GM23338 (cell line): ENCODE measurements around the gene TNC.

ENCODE experiments used
- CREB1 ChIP-seq: fragments of 250-450 bp; sonication (Bioruptor Pico); IDR thresholded peaks from 2 replicates; pipeline ENCODE4 v1.5.0; 2020; ENCODE audit warnings: low read depth, mild to moderate bottlenecking, moderate library complexity
- EZH2 ChIP-seq: fragments of 200-600 bp; sonication (generic); IDR thresholded peaks from one replicate; pipeline ENCODE4 v1.8.0; 2017; ENCODE audit warnings: antibody characterized with exemption, mild to moderate bottlenecking, low read depth; ENCODE audit not compliant: unreplicated experiment
- POLR2AphosphoS5 ChIP-seq: IDR thresholded peaks from 2 replicates; pipeline ENCODE4 v1.6.1; 2016; ENCODE audit warnings: antibody characterized with exemption, low read depth
- REST ChIP-seq: IDR thresholded peaks from one replicate; pipeline ENCODE4 v1.6.1; 2018; ENCODE audit warnings: antibody characterized with exemption; ENCODE audit not compliant: unreplicated experiment
- ZNF331 ChIP-seq: fragments of 250-450 bp; sonication (Bioruptor Pico); IDR thresholded peaks from 2 replicates; pipeline ENCODE4 v1.5.0; 2020; ENCODE audit warnings: low read depth, mild to moderate bottlenecking, moderate library complexity
- TF ChIP-seq, protein P1 (sequence below), 2 experiments: fragments of 200-600 bp in 1 of 2; sonication (generic) in 1 of 2; conservative IDR thresholded peaks; 2 replicates each; pipeline versions ENCODE4 v1.5.1 to v1.6.1; 2016 to 2017; ENCODE audit warnings: antibody characterized with exemption in 2 of 2, low read depth in 2 of 2, mild to moderate bottlenecking in 2 of 2, moderate library complexity in 1 of 2

GRCh38 chr9:115106642-115107041 lies 11.3 kb downstream of the TNC start:
- TF ChIP-seq CREB1 (no peak), POLR2AphosphoS5 (no peak), ZNF331 (CRISPR knock-in tag) (no peak), EZH2 (no peak), REST (no peak)
- TF ChIP-seq, protein P1, sequence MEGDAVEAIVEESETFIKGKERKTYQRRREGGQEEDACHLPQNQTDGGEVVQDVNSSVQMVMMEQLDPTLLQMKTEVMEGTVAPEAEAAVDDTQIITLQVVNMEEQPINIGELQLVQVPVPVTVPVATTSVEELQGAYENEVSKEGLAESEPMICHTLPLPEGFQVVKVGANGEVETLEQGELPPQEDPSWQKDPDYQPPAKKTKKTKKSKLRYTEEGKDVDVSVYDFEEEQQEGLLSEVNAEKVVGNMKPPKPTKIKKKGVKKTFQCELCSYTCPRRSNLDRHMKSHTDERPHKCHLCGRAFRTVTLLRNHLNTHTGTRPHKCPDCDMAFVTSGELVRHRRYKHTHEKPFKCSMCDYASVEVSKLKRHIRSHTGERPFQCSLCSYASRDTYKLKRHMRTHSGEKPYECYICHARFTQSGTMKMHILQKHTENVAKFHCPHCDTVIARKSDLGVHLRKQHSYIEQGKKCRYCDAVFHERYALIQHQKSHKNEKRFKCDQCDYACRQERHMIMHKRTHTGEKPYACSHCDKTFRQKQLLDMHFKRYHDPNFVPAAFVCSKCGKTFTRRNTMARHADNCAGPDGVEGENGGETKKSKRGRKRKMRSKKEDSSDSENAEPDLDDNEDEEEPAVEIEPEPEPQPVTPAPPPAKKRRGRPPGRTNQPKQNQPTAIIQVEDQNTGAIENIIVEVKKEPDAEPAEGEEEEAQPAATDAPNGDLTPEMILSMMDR (conservative IDR thresholded peaks at IDR 0.05; ENCODE audit: low read depth in 2 of 2): no peak
